H9 (cell line): Measurements from ENCODE around the gene RNF225. TPM values are rescaled to one million over a fixed set of nuclear protein-coding genes. Genes with fewer than 3 reads are reported as not detected.
A peak's percentile ranks its signal among the peaks of the same experiment; 100 is the strongest.

Experiments
- DNase-seq: peaks from one replicate; pipeline ENCODE4 v3.0.0-alpha.2; 2017
- H2AFZ ChIP-seq: one replicate; pipeline ENCODE4 v1.6.1; 2013; ENCODE audit warnings: mild to moderate bottlenecking, low read length, control low read depth, moderate library complexity
- H2AK5ac ChIP-seq: 2 replicates; pipeline ENCODE4 v1.6.1; 2013; ENCODE audit warnings: low read length, control low read depth, mixed read lengths; ENCODE audit not compliant: insufficient read length
- H2BK120ac ChIP-seq: one replicate; pipeline ENCODE4 v1.6.1; 2013; ENCODE audit warnings: low read depth, mild to moderate bottlenecking, low read length, control low read depth, inconsistent platforms; ENCODE audit not compliant: poor library complexity, severe bottlenecking
- H2BK12ac ChIP-seq: 2 replicates; pipeline ENCODE4 v1.6.1; 2013; ENCODE audit warnings: low read length, control low read depth, mixed read lengths, low read depth; ENCODE audit not compliant: insufficient read length
- H2BK15ac ChIP-seq: 2 replicates; pipeline ENCODE4 v1.6.1; 2013; ENCODE audit warnings: low read depth, low read length, control low read depth
- H2BK20ac ChIP-seq: one replicate; pipeline ENCODE4 v1.6.1; 2013; ENCODE audit warnings: low read depth, mild to moderate bottlenecking, low read length, control low read depth, inconsistent platforms; ENCODE audit not compliant: poor library complexity, severe bottlenecking
- H2BK5ac ChIP-seq: 2 replicates; pipeline ENCODE4 v1.6.1; 2013; ENCODE audit warnings: low read length, control low read depth, mixed read lengths; ENCODE audit not compliant: insufficient read length
- H3K14ac ChIP-seq: 2 replicates; pipeline ENCODE4 v1.6.1; 2013; ENCODE audit warnings: low read length, control low read depth; ENCODE audit not compliant: insufficient read depth
- H3K18ac ChIP-seq: 2 replicates; pipeline ENCODE4 v1.6.1; 2013; ENCODE audit warnings: low read depth, mild to moderate bottlenecking, mixed read lengths, low read length, control low read depth; ENCODE audit not compliant: insufficient read length
- H3K23ac ChIP-seq: 2 replicates; pipeline ENCODE4 v1.6.1; 2013; ENCODE audit warnings: low read length, control low read depth, mixed read lengths, low read depth; ENCODE audit not compliant: insufficient read length
- H3K23me2 ChIP-seq: 2 replicates; pipeline ENCODE4 v1.6.1; 2013; ENCODE audit warnings: low read depth, mild to moderate bottlenecking, mixed read lengths, low read length, control low read depth; ENCODE audit not compliant: insufficient read length, poor library complexity, severe bottlenecking
- H3K27ac ChIP-seq: 2 replicates; pipeline ENCODE4 v1.5.1; 2013; ENCODE audit warnings: low read length, control low read depth, mixed read lengths, low read depth; ENCODE audit not compliant: insufficient read length
- H3K27me3 ChIP-seq: 2 replicates; pipeline ENCODE4 v1.6.1; 2013; ENCODE audit warnings: low read length, control low read depth, inconsistent platforms; ENCODE audit not compliant: insufficient read depth
- H3K4ac ChIP-seq: 2 replicates; pipeline ENCODE4 v1.6.1; 2013; ENCODE audit warnings: low read depth, mild to moderate bottlenecking, control low read depth, inconsistent platforms, low read length, moderate library complexity
- H3K4me1 ChIP-seq: 2 replicates; pipeline ENCODE4 v1.6.1; 2013; ENCODE audit warnings: low read length, control low read depth, inconsistent platforms; ENCODE audit not compliant: insufficient read depth
- H3K4me2 ChIP-seq: 2 replicates; pipeline ENCODE4 v1.6.1; 2013; ENCODE audit warnings: low read length, control low read depth, mixed read lengths; ENCODE audit not compliant: insufficient read length, insufficient read depth
- H3K56ac ChIP-seq: 2 replicates; pipeline ENCODE4 v1.6.1; 2013; ENCODE audit warnings: low read depth, mild to moderate bottlenecking, mixed read lengths, low read length, control low read depth; ENCODE audit not compliant: insufficient read length
- H3K79me1 ChIP-seq: 2 replicates; pipeline ENCODE4 v1.6.1; 2013; ENCODE audit warnings: low read depth, mild to moderate bottlenecking, moderate library complexity, low read length, control low read depth, inconsistent platforms; ENCODE audit not compliant: insufficient read depth, poor library complexity, severe bottlenecking
- H3K79me2 ChIP-seq: 2 replicates; pipeline ENCODE4 v1.6.1; 2013; ENCODE audit warnings: low read length, control low read depth, inconsistent platforms; ENCODE audit not compliant: insufficient read depth
- H3K9ac ChIP-seq: 2 replicates; pipeline ENCODE4 v1.6.1; 2013; ENCODE audit warnings: low read length, control low read depth, mixed read lengths; ENCODE audit not compliant: insufficient read length; ENCODE audit errors: extremely low read depth
- H3K9me3 ChIP-seq: one replicate; pipeline ENCODE4 v1.6.1; 2013; ENCODE audit warnings: low read depth, low read length, inconsistent platforms; ENCODE audit not compliant: control insufficient read depth
- H3T11ph ChIP-seq: one replicate; pipeline ENCODE4 v1.6.1; 2013; ENCODE audit warnings: mild to moderate bottlenecking, low read length, control low read depth, inconsistent platforms
- H4K20me1 ChIP-seq: one replicate; pipeline ENCODE4 v1.6.1; 2013; ENCODE audit not compliant: control insufficient read depth, insufficient read length, insufficient read depth
- H4K5ac ChIP-seq: 2 replicates; pipeline ENCODE4 v1.6.1; 2013; ENCODE audit warnings: low read depth, mild to moderate bottlenecking, mixed read lengths, low read length, control low read depth; ENCODE audit not compliant: insufficient read length
- H4K8ac ChIP-seq: replicated peaks from 2 replicates; pipeline ENCODE4 v1.6.1; 2013; ENCODE audit warnings: low read length, control low read depth, mixed read lengths, low read depth; ENCODE audit not compliant: insufficient read length
- H4K91ac ChIP-seq: 2 replicates; pipeline ENCODE4 v1.6.1; 2013; ENCODE audit warnings: low read depth, mild to moderate bottlenecking, moderate library complexity, mixed read lengths, low read length, control low read depth; ENCODE audit not compliant: insufficient read length
- H3K27ac Mint-ChIP-seq, 3 experiments: 2 replicates in 2 of 3; 3 replicates in 1 of 3; pipeline ENCODE4 v1.8.0; 2020 to 2021; ENCODE audit warnings: mixed read lengths in 3 of 3, mild to moderate bottlenecking in 1 of 3, moderate library complexity in 1 of 3
- H3K27me3 Mint-ChIP-seq: 2 replicates; pipeline ENCODE4 v1.8.0; 2021; ENCODE audit warnings: low read depth, mild to moderate bottlenecking, moderate library complexity, mixed read lengths
- H3K36me3 Mint-ChIP-seq, 3 experiments: 2 replicates in 2 of 3; 3 replicates in 1 of 3; pipeline ENCODE4 v1.8.0; 2020 to 2021; ENCODE audit warnings: low read depth in 3 of 3, mixed read lengths in 3 of 3; ENCODE audit not compliant: insufficient read depth in 1 of 3
- H3K4me1 Mint-ChIP-seq, 2 experiments: 2 replicates each; pipeline ENCODE4 v1.8.0; 2020; ENCODE audit warnings: mixed read lengths in 2 of 2
- H3K4me3 Mint-ChIP-seq, 2 experiments: 2 replicates in 1 of 2; 3 replicates in 1 of 2; pipeline ENCODE4 v1.8.0; 2020 to 2021; ENCODE audit warnings: mild to moderate bottlenecking in 2 of 2, mixed read lengths in 2 of 2, moderate library complexity in 1 of 2
- H3K9me3 Mint-ChIP-seq, 2 experiments: 2 replicates in 1 of 2; 3 replicates in 1 of 2; pipeline ENCODE4 v1.8.0; 2020; ENCODE audit warnings: mild to moderate bottlenecking in 2 of 2, mixed read lengths in 2 of 2, moderate library complexity in 1 of 2
- CTCF ChIP-seq: fragments of 200-600 bp; sonication (generic); conservative IDR thresholded peaks from 3 replicates; pipeline ENCODE4 v1.8.0; 2021; ENCODE audit warnings: antibody characterized with exemption, mild to moderate bottlenecking
- WGBS: extraction: QIAGEN DNeasy Blood & Tissue Kit; methylation state at CpG from one replicate; pipeline ENCODE4 v1.1.7; 2013; ENCODE audit warnings: missing lambda C conversion rate, low lambda C conversion rate, mixed read lengths; ENCODE audit not compliant: insufficient read length; ENCODE audit errors: extremely low coverage; 5-methylcytosine and 5-hydroxymethylcytosine counted together
- total RNA-seq: library from RNA; stranded (reverse); gene quantifications from 2 replicates; pipeline ENCODE4 v1.2.1, GENCODE V29; 2021

The RNF225 gene
- total RNA-seq, 1 experiment from 2014 or later: 2.1 TPM

- peak within 1 kb of the TSS in 1 of 3 experiments; percentile 68; a peak in 2 of 7 replicates for H3K27ac Mint-ChIP-seq
Observed at GRCh38 chr19:58439576-58440554, 44.4 kb downstream of the RNF225 start, which contains the start of gene ZNF132. Gene ZNF132 (minus strand): TSS chr19:58440153. CDS start chr19:58439821, 332 bp downstream.

More at GRCh38 chr19:58439576-58440554, 44.4 kb downstream of the RNF225 start, which contains the start of gene ZNF132:
- Histone ChIP-seq H4K5ac (no peak within 1 kb of the TSS), H3K27ac (no peak within 1 kb of the TSS), H3K79me1 (no peaks in the 10 kb centered on the region), H3K9me3 (peaks cover 12% of the 10 kb centered on the region), H2BK120ac (no peak within 1 kb of the TSS), H3K14ac (no peak within 1 kb of the TSS; the same call in 1 of the 2 replicates), H3K4me1 (peaks cover 3% of the 10 kb centered on the region), H4K20me1 (no peaks in the 10 kb centered on the region), H3K9ac (peak within 1 kb of the TSS; percentile 52), H3K56ac (no peak within 1 kb of the TSS), H3K18ac (peak within 1 kb of the TSS; percentile 9), H3T11ph (no peak within 1 kb of the TSS), H2BK12ac (no peak within 1 kb of the TSS), H2BK5ac (no peak within 1 kb of the TSS), H3K4me2 (peak within 1 kb of the TSS; percentile 70), H3K23ac (no peak within 1 kb of the TSS), H2AFZ (no peak within 1 kb of the TSS), H2BK20ac (no peak within 1 kb of the TSS), H2AK5ac (no peak within 1 kb of the TSS), H4K8ac (no peak within 1 kb of the TSS), H2BK15ac (no peak within 1 kb of the TSS), H3K79me2 (no peaks in the 10 kb centered on the region), H3K4ac (no peak within 1 kb of the TSS), H3K23me2 (peaks cover 12% of the 10 kb centered on the region), H3K27me3 (no peaks in the 10 kb centered on the region; the same call in 1 of the 2 replicates), H4K91ac (no peak within 1 kb of the TSS)
- peak; percentile 74 for DNase-seq
- Mint-ChIP-seq H3K4me1 (peaks cover 0 to 11% of the 10 kb centered on the region in 2 experiments; a peak in 2 of 4 replicates), H3K9me3 (peaks cover 63 to 69% of the 10 kb centered on the region in 2 experiments), H3K4me3 (peak within 1 kb of the TSS; percentile 48 to 87), H3K27me3 (peaks cover 49% of the 10 kb centered on the region), H3K36me3 (peaks cover 3 to 53% (median 49%) of the 10 kb centered on the region in 3 experiments)
- no CpG with 5 or more reads among the region's 59 CpGs for WGBS
- no peak for TF ChIP-seq CTCF
